ENCODE data around the gene C2orf42. TPM values are rescaled to one million over a fixed set of nuclear protein-coding genes. Genes with fewer than 3 reads are reported as not detected.

C2orf42 gene
- total and polyA plus RNA-seq, 2 of the 4 experiments (the other 2 are of a cell fraction): 7.5 to 31.5 TPM

DNA sequence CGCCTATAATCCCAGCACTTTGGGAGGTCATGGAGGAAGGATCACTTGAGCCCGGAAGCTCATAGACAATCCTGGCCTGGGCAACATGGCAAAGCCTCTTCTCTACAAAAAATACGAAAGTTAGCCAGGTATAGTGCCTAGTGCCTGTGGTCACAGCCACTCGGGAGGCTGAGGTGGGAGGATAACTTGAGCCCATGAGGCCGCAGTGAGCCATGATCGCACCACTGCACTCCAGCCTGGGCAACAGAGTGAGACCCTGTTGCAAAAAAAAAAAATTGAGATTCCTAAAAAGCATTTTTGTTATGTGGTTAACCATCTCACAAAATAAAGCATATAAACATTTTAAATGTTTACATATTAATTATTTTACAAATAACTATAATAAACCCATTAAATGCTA is 89.6 kb downstream of the C2orf42 start:
- BruUV-seq (replicated peaks): no TSS peak
- ATAC-seq (ENCODE audit: low read depth): no peak
- Histone ChIP-seq H3K9ac (ENCODE audit: low read depth, low read length) (no peak overlapping the region), H3K9me1 (ENCODE audit: insufficient read depth, low read length) (peaks cover 3% of the 10 kb centered on the region; the same call in 1 of the 2 replicates), H2BK15ac (ENCODE audit: low read depth, low read length) (no peak overlapping the region), H2AK5ac (ENCODE audit: low read depth, low read length) (no peak overlapping the region), H2AFZ (replicated peaks; ENCODE audit: low read length, poor library complexity) (no peak overlapping the region), H2BK5ac (ENCODE audit: low read depth, low read length, poor library complexity, severe bottlenecking) (no peak overlapping the region), H3K36me3 (ENCODE audit: control insufficient read depth, insufficient read depth, low read length) (no peaks in the 10 kb centered on the region), H3K56ac (ENCODE audit: extremely low read depth, insufficient read depth, low read length) (no peak overlapping the region), H3K4me1 (ENCODE audit: control insufficient read depth, insufficient read depth, low read length) (peaks cover 3% of the 10 kb centered on the region), H4K8ac (ENCODE audit: low read depth in 2 of 2, low read length in 2 of 2) (no peak overlapping the region), H3K14ac (replicated peaks; ENCODE audit: low read depth, low read length) (no peak overlapping the region), H3K23ac (ENCODE audit: low read depth, low read length) (no peak overlapping the region), H3K4me2 (ENCODE audit: low read depth, low read length) (no peak overlapping the region), H2BK120ac (ENCODE audit: low read depth, low read length) (no peak overlapping the region), H4K20me1 (ENCODE audit: insufficient read depth, low read length) (no peaks in the 10 kb centered on the region), H3K79me1 (ENCODE audit: low read depth in 1 of 2, low read length in 2 of 2) (no peaks in the 10 kb centered on the region), H3K27ac (ENCODE audit: insufficient read depth, low read length) (no peak overlapping the region), H3K4ac (ENCODE audit: low read depth, low read length) (no peak overlapping the region), H2AK9ac (replicated peaks; ENCODE audit: low read depth, low read length, poor library complexity) (no peak overlapping the region), H4K91ac (ENCODE audit: insufficient read depth, low read depth, low read length) (no peak overlapping the region), H2BK20ac (ENCODE audit: low read depth, low read length) (no peak overlapping the region), H3K27me3 (ENCODE audit: control insufficient read depth, insufficient read depth, low read length) (no peaks in the 10 kb centered on the region), H3K9me3 (ENCODE audit: control insufficient read depth, insufficient read depth, low read length) (no peaks in the 10 kb centered on the region), H4K5ac (ENCODE audit: low read depth, low read length) (no peak overlapping the region), H3K18ac (ENCODE audit: low read depth, low read length) (no peak overlapping the region), H3K4me3 (ENCODE audit: insufficient read depth, low read depth, low read length) (no peak overlapping the region)
- dilution Hi-C loops (cut with HindIII; ENCODE audit: low sequenced_read_pairs, unreplicated experiment) (no loop called here), intact Hi-C loops (cut with micrococcal nuclease) (no loop called here), in situ Hi-C loops (cut with MboI; ENCODE audit: low sequenced_read_pairs) (no loop called here)
- ChIA-PET POLR2A (ENCODE audit: unreplicated experiment) (interaction anchor here (0.8 kb wide), 1 partner anchor 12 kb away, joined by 3 read pairs; no protein-coding TSS in a partner anchor), CTCF (no interaction called here)
- TF ChIP-seq MAZ (IDR thresholded peaks at IDR 0.05; ENCODE audit: borderline replicate concordance, low read depth, low read length): no peak
- no peak for TF ChIP-seq POLR2A (IDR thresholded peaks at IDR 0.05; ENCODE audit: low read depth, low read length)
- 100% methylated on average over 2 of the region's 6 CpGs; no CpG with 5 or more reads in 1 of the 2 experiments for WGBS, 2 experiments (ENCODE audit: extremely low coverage in 2 of 2, insufficient read length in 1 of 2)
- no peak for DNase-seq

Other genes starting within 250 kb of the C2orf42 start
- gene ASPRV1, start 229.4 kb downstream of the C2orf42 start, total RNA-seq (2012; rRNA removed): 0.18 and 0.28 TPM in 2 replicates
- 0.09 and 0.14 TPM in 2 replicates for gene ASPRV1, start 229.4 kb downstream of the C2orf42 start, polyA plus RNA-seq (2012; rRNA removed)
- 33.6 and 33.7 TPM in 2 replicates for gene PCBP1, start 103.5 kb downstream of the C2orf42 start, total RNA-seq (2012; rRNA removed)
- 166 and 171 TPM in 2 replicates for gene PCBP1, start 103.5 kb downstream of the C2orf42 start, polyA plus RNA-seq (2012; rRNA removed)
- gene TIA1, start 57.6 kb upstream of the C2orf42 start, total RNA-seq (2012; rRNA removed): 93.3 and 103 TPM in 2 replicates
- gene TIA1, start 57.6 kb upstream of the C2orf42 start, polyA plus RNA-seq (2012; rRNA removed): 72.7 and 72.8 TPM in 2 replicates
- gene PCYOX1, start 67.1 kb upstream of the C2orf42 start, total RNA-seq (2012; rRNA removed): 34.4 and 41.4 TPM in 2 replicates
- 20.8 and 25.3 TPM in 2 replicates for gene PCYOX1, start 67.1 kb upstream of the C2orf42 start, polyA plus RNA-seq (2012; rRNA removed)
- gene SNRPG, start 102.7 kb upstream of the C2orf42 start, total RNA-seq (2012; rRNA removed): 63.3 and 291 TPM in 2 replicates
- gene SNRPG, start 102.7 kb upstream of the C2orf42 start, polyA plus RNA-seq (2012; rRNA removed): 141 and 167 TPM in 2 replicates
- 19.9 and 35.0 TPM in 2 replicates for gene FAM136A, start 111.0 kb upstream of the C2orf42 start, total RNA-seq (2012; rRNA removed)
- gene FAM136A, start 111.0 kb upstream of the C2orf42 start, polyA plus RNA-seq (2012; rRNA removed): 26.8 and 28.1 TPM in 2 replicates